Activated T-cell treated with anti-CD3 and anti-CD28 coated beads for 4 hours (primary cell): ENCODE measurements around the gene POFUT1.
"Not testable (repeated sequence)": the region's sequence is repeated elsewhere in the genome, so short reads cannot be mapped to it uniquely, and the experiment has no call there.

ENCODE experiments used
- DNase-seq: peaks from one replicate; pipeline ENCODE4 v3.0.0-alpha.2; 2020

The POFUT1 gene

DNA sequence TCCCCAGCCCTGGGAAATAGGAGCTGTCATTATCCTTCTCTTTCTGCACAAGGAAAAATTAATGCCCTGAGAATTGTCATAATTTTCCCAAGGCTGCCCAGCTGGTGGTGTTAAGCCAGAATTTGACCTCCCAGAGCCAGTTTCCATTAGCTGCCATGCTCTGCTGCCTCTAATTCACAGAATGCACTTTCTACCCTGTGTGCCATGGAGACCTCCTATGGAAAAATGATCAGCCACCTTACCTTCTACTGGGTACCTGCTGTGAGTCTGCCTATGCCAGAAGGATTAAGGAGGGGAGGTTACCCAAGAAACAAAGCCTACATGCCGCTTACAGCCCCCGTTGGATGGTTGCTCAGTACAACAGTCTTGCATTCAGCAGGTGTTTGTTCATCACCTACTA is 29.1 kb downstream of the POFUT1 start:
- DNase-seq: no peak

DNA sequence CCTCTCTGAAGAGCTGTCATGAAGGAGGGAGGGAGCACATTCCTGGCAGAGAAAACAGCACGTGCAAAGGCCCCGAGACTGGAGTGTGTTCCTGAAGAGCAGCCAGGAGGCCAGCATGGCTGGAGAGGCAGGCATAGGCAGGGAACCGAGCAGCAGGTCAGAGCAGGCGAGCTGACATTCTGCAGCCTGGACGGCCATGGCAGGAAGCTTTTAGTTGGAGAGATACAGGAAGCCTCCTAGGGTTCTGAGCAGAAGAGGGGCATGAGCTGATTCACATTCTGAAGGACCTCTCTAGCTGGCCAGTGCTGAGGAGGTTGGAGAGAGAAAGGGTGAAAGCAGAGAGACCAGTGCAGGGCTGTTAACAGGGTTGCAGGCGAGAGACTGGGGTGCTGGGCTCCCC is 29.7 kb downstream of the POFUT1 start:
- DNase-seq: no peak

DNA sequence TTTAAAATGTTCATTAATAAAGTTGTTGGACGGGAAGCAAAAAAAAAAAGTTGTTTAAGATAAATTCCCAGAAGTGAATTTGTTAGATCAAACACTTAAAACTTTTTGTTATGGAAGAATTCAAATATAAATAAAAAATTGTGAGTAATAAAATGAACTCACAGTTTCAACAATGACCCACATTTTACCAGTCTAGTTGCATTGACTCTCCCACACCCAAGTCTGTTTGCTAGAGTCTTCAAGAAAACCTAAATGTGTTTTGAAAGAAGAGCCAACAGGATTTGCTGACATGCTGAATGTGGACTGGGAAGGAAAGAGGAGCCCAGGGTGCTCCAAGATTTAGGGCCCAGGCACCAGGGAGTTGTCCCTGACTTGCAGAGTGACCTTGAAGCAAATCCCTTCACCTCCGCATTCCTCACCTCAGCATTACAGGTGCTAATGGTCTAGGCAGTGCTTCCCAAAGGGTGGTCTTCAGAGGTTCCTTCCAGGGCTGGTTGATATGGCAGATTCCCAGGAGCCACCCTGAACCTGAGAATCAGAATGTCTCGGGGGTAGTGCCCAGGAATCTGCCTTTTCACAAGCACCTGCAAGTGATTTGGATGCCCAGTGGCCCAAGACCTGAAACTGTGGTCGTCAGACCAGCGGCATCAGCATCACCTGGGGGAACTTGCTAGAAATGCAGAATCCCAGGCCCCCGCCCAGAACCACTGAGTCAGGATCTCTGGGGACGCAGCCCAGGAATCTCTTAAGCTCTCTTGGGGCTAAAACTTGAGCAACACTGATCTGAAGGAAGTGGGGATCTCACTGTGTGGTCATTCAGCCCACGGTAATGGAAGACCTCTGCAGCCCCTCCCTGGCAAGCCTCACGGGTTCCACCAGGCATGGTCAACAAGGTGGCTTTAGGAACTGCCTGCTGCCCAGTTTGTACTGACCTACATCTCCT is 31.1 kb downstream of the POFUT1 start:
- DNase-seq: no peak

DNA sequence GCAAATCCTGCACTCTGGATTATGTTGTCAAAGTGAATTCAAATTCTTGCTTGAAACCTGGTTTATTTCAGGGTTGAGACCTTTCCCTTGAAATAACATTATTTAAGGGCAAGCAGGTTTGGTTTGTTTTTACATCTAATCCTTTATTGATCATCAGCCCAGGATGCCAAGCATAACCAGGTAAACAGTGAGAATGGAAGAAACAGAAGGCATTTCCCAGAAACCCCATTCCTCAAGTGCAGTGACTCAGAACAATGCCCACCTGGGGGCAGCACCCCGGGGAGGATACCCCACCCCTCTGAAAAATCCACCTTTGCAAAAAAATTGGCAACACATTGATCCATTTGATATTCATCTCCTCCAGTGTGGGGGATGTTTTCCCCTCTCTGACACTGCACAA is 32.5 kb downstream of the POFUT1 start:
- no peak for DNase-seq

DNA sequence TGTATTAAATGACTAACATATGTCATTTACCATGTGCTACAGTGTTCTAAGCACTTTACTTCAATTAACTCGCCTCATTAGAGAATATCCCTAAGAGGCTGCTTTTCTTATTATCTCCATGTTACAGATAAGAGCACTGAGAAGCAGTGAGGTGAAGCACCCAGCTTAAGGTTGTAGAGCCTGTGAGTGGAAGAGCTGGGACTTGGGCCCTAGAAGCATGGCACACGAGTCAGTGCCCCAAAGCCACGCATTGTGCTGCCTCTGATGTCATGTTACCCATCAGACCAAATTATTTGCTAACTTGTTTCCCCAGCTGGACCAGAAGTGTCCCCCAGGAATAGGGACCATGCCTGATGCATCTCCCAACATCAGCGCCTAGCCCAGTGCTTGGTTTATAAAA is 34.1 kb downstream of the POFUT1 start:
- no peak for DNase-seq

DNA sequence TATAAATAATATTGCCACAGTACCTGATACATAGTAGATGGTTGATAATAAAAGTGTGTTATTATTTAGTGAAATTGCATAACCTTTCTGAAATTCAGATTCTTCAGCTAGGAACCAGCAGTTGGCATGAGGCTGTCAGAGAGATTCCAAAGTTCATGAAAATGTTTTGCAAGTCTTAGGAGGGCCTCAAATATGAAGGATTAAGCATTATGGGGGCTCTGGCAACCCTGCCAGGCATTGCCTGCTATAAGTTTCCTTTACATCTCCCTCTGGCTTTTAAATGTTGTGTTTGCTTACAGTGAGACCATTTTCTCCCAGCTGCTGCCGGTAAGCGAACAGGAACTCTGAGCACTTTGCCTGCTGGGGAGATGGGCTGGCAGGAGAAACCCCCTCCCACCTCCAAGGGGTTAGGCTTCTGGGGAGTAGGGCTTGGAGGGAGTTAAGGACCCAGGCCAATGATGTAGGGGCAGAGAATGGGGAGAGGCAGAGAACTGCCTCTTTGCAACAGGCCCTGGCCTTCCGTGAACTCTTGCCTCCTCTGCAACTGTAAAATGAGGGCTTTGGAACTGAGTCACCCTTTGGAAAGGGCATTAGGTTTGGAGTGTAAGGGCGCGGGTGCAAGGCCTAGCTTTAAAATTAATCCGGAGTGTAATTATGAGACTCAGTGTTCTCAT is 36.6 kb downstream of the POFUT1 start:
- no peak for DNase-seq

DNA sequence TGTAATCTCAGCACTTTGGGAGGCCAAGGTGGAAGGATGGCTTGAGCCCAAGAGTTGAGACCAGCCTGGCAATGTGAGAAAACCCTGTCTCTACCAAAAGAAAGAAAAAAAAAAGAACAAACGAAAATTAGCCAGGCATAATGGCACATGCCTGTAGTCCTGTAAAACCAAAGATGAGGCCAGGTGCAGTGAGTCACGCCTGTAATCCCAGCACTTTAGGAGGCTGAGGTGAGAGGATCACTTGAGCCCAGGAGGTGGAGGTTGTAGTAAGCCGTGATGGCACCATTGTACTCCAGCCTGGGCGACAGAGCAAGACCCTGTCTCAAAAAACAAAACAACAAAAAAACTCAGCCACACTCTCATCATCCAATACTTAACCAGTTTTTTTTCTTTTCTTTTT is 37.3 kb downstream of the POFUT1 start:
- no peak for DNase-seq

DNA sequence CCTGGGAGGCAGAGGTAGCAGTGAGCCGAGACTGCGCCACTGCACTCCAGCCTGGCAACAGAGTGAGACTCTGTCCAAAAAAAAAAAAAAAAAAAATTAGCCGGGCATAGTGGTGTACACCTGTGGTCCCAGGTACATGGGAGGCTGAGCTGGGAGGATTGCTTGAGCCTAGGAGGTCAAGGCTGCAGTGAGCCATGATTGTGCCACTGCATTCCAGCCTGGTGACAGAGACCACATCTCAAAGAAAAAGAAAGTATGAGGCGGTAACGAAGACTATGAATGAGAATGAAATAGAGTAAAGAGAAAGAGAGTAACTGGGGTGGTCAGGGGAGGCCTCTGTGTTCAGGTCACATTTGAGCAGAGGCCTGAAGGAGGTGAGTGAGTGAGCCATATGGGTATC is 38.5 kb downstream of the POFUT1 start:
- DNase-seq: not testable (repeated sequence)

DNA sequence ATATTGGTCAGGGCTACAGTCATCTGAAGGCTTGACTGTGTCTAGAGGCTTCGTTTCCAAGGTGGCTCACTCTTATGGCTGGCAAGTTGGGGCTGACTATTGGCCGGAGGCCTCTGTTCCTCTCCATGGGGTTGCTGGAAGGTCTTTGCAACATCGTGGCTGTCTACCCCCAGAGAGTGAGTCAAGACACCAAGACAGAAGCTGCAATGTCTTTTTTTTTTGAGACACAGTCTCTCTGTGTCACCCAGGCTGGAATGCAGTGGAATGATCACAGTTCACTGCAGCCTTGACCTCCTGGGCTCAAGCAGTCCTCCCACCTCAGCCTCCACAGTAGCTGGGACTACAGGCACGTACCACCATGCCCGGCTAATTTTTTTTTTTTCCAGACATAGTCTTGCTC is 40.4 kb downstream of the POFUT1 start:
- no peak for DNase-seq

DNA sequence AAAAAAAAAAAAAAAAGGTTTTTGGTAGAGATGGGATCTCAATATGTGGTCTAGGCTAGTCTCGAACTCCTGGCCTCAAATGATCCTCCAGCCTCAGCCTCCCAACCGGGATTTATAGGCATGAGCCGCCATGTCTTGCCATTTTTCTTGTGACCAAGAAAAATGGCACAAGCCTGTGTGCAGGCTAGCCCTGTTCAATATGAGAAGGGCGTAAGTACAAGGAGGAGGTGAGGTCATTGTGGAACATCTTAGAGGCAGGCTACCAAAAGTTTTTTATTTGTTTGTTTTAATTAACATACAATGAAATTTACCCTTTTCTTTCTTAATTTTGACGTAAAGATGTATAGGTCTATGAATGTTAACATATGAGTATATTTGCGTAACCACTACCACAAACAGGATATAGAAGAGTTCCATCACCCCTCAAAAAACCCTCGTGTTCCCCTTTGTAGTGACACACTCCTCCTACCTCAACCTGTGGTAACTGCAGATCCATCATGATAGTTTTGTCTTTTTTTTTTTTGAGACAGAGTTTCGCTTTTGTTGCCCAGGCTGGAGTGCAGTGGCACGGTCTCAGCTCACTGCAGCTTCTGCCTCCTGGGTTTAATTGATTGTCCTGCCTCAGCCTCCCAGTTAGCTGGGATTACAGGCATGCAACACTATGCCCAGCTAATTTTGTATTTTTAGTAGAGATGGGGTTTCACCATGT is 41.5 kb downstream of the POFUT1 start:
- no peak for DNase-seq

DNA sequence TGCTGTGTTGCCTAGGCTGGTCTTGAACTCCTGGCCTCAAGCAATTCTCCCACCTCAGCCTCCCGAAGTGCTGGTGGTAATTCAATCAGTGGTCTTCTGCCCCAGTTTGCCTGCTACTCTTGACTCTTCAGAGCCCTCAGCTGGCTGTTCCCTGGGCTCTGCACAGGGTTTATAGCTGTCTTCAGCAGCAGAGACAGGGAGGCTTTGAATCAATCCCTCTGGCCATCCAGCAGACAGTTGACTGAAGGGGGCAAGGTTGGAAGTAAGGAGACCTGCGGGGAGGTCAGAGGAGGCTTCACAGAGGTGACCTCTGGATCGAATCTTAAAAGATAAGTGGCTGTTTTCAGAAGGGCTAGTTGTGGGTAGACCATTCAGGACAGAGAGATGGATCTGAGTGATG is 43.8 kb downstream of the POFUT1 start:
- DNase-seq: no peak

DNA sequence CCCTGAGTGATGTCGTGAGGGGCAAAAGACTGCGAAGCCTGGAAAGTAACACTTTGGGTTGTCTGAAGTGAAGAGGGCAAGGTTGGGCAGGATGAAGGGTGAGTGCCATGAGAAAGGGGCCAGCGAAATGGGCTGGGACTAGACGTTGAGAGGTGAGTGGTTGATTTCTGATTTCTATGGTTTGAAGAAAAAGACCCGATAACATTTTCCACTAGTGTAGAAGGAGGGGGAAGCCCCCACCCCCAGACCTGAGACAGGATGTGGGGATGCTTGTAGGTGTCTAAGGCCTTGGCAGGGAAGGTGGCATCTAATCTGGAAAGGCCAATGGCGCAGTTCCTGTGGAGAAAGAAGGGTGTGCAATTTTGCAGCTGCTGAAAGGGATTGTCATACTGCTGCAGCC is 44.5 kb downstream of the POFUT1 start:
- peak; percentile 74 for DNase-seq

DNA sequence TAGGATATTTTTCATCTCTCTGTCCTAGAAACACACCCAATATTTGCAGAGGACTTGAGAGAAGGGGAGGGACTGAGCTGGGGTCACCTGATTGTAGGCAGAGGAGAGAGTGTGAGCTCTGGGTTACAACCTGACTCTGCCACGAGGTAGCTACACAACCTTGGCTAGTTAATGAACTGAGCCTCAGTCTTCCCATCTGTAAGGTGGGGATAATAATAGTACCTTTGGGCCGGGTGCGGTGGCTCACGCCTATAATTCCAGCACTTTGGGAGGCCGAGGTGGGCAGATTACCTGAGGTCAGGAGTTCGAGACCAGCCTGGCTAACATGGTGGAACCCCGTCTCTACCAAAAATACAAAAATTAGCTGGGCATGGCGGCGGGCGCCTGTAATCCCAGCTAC is 53.3 kb downstream of the POFUT1 start:
- DNase-seq: not testable (repeated sequence)

DNA sequence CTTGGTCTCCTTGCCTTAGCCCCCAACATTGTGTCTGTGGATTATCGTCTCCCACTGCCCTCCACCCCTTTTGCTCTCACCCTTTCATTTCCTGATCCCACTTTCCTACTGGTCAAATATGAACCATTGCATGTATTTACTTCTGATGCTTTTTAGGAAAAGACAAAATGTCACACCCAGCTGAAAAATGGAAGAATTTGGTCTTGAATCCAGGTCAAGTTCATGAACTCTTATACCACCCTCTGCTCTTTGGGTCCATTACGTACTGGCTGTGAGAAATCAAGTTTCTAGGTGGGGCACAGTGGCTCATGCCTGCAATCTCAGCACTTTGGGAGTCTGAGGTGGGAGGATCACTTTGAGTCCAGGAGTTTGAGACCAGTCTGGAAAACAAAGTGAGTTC is 54.0 kb downstream of the POFUT1 start:
- DNase-seq: no peak

DNA sequence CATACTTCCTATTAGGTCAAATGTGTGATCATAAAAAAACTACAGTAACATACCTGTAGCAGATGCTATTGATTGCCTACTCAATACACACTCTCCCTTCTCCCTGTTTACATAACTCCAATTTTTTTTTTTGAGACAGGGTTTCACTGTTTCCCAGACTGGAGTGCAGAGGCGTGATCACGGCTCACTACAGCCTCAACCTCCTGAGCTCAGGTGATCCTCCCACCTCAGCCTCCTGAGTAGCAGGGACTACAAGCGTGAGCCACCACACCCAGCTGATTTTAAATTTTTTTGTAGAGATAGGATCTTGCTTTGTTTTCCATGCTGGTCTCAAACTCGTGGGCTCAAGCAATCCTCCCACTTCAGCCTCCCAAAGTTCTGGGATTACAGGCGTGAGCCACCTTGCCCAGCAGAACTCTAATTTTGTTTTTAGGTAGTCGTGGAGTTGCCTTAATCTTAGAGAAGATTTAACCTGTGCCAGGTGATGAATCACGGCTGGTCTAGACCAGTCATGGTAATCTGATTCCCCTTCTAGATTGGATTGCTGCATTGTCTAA is 55.8 kb downstream of the POFUT1 start:
- DNase-seq: no peak

DNA sequence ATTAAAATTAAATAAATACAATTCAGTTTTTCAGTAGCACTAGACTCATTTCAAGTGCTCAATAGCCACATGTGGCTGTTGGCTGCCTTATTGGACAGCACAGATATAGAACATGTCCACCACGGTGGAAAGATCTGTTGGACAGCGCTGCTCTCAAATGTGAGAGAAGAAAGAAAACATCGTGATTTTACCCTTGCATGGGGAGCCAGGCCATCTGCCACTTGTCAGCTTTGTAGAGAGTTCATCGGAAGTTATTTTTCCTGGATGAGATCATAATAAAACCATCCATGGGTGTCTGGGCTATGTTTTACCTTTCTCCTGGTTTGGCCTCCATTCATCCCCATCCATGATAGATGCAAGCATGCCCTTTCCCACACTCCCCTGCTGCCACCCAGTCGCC is 63.9 kb downstream of the POFUT1 start:
- DNase-seq: no peak

DNA sequence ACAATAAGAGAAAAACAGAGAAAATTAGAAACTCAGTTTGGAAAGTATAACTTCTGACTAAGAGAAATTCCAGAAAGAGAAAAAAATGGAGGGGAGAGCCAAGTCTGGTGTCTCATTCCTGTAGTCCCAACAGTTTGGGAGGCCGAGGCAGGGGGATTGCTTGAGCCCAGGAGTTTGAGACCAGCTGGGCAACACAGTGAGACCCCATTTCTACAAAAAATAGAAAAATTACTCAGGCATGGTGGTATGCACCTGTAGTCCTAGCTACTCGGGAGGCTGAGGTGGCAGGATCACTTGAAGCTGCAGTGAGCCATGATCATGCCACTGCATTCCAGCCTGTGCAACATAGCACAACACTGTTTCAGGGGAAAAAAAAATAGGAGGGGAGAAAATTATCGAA is 66.7 kb downstream of the POFUT1 start:
- DNase-seq: no peak

DNA sequence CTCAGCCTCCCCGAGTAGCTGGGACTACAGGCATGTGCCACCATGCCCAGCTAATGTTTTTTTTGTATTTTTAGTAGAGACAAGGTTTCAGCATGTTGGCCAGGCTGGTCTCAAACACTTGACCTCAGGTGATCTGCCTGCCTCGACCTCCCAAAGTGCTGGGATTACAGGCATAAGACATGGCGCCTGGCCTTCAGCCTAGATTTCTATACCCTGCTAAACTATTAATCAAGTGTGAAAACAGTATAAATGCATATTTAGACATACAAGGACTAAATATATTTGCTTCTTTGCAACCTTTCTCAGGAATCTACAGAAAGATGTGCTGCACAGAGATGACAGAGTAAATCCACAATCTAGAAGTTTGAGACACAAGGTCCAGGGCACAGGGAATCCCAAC is 67.5 kb downstream of the POFUT1 start:
- DNase-seq: not testable (repeated sequence)

DNA sequence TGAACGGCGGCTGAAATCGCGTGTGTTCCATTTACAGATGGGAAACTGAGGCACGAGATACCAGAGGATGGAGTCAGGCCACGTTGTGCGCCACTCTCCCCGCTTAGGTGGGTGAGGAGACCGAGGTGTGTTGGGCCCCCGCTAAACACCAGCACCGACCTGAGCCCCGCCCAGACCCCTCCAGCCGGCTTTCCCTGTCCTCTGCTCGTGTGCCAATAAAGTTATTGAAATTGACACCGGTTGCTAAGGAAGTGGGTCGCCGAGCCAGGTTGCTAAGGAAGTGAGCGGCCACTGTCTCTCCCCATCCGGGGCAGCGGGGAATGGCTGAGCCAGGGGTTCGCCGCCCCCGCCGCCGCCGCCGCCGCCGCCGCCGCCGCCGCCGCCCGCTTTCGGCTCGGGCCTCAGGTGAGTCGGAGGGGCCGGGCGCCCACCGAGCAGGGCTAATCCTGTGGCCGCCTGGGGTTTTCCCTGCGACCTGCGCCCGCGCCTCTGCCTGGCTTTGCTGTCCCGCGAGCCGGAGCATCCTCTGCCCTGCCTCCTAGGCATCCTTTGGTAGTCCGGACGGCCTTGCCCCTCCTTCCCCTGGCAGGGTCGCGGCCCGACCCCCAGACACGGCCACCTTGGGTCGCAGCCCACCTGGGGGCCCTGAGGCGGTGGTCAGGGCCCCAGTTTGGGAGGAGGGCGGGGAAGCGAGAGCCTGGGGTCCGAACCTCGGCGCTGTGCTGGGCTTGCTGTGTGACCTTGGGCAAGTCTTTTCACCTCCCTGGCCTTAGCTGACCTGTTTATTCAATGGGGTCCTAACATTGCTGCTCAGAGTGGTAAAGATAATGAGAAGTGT is 69.9 kb downstream of the POFUT1 start, which contains the start of gene KIF3B:
Gene KIF3B, plus strand, starts transcription at position 291 of the 838 bp plus-strand sequence. CDS start 32,127 bp downstream, outside the sequence.
- peak; percentile 76 for DNase-seq

DNA sequence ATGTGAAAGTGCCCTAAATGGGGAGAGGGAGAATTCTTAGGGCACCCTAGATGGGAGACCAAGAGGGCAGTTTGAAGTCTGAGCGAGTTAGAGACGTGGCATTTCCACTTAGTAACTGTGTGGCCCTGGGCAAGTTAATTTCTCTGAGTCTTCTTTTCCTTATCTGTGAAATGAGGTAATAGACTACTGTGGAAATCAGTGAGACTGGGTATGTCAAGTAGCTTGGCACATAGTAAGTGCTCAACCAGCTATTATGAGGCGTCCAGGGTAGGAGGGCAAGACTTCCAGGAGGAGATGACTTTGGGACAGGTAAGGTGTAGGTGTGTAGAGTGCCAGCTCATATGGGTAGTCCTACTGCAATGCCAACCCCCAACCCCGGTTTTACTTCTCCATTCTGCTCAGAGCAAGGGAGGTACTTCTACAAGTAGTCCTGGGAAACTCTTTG is 70.5 kb downstream of the POFUT1 start:
- no peak for DNase-seq

DNA sequence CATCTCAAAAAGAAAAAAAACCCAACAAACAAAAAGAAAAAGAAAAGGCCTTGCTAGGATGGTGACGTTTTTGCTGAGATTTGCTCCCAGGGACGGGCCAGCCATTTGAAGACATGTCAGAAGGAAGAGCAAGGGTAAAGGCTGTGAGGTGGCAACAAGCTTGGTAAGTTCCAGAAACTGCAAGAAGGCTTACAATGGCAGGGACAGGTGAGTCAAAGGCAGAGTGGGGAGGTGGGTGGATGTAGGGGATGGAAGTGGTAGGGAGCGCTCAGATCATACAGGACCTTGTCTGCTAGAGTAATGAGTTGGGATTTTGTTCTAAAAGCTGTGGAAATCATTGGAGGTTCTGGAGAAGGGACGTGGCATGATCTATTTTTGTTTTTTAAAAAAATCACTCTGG is 74.0 kb downstream of the POFUT1 start:
- no peak for DNase-seq

DNA sequence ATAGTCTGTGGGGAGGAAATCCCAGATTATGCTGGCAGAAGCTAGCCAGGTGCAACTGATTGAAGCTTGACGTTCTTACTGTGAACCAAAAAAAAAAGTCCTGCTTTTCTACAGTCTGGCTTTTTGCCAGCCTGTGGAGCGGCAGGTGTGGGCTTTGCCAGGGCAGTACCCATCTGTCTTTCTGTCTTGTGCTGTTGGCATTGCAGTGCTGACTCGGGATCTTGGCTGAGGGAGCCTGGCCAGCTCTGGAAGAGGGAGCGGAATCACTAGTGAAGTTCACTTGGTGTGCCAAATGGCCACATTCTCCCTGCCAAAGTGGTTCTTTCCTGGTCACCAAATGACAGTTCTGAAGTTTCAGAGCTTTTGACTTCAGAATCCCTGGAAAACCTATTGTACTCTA is 74.8 kb downstream of the POFUT1 start:
- no peak for DNase-seq
